Thyroid gland (tissue), 4 donors: ENCODE measurements around the gene RPA3.

Experiments used
- POLR2A ChIP-seq, 2 donors: fragments of 450-650 bp; IDR thresholded peaks; one replicate each; pipeline ENCODE4 v1.6.1; 2017; ENCODE audit warnings: antibody characterized with exemption in 2 of 2, mild to moderate bottlenecking in 2 of 2, moderate library complexity in 1 of 2
- TF ChIP-seq, protein P1 (sequence below), 6 experiments: fragments of 200-600 bp in 3 of 6; fragments of 450-650 bp in 3 of 6; sonication (generic) in 3 of 6; IDR thresholded peaks; one replicate each; pipeline ENCODE4 v1.5.1; 2016 to 2019; ENCODE audit warnings: antibody characterized with exemption in 6 of 6, mild to moderate bottlenecking in 2 of 6, inconsistent platforms in 1 of 6, moderate library complexity in 1 of 6

DNA sequence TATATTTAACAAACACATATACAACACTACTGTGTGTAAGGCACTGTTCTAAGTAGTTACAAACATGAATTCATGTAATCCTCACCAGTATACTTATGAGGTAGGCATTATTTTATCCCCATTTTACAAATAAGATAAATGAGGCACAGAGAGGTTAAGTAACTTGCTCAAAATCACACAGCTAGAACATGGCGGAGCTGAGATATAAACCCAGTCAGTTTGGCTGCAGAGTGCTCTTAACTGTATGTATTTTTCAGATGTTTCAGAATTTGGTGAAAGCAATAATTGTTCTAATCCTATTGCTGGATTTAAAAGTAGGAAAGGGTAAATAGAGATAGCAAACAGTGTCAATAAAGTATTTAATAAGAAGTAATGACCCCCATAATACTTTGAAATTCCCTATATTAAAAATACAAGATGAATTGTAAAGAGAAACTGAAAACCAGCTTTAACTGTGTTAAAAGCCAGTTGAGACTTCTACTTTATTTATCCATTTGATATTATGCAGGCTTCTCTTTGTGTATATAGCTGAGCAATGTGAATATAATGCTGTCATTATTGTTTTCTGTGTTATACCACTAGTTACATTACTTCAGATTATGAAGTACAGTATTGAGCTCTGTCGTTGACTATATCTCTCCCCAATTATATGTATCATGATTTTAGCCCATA lies 32.3 kb upstream of the RPA3 start:
- TF ChIP-seq POLR2A (IDR thresholded peaks at IDR 0.05): no peak
- TF ChIP-seq, protein P1, sequence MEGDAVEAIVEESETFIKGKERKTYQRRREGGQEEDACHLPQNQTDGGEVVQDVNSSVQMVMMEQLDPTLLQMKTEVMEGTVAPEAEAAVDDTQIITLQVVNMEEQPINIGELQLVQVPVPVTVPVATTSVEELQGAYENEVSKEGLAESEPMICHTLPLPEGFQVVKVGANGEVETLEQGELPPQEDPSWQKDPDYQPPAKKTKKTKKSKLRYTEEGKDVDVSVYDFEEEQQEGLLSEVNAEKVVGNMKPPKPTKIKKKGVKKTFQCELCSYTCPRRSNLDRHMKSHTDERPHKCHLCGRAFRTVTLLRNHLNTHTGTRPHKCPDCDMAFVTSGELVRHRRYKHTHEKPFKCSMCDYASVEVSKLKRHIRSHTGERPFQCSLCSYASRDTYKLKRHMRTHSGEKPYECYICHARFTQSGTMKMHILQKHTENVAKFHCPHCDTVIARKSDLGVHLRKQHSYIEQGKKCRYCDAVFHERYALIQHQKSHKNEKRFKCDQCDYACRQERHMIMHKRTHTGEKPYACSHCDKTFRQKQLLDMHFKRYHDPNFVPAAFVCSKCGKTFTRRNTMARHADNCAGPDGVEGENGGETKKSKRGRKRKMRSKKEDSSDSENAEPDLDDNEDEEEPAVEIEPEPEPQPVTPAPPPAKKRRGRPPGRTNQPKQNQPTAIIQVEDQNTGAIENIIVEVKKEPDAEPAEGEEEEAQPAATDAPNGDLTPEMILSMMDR (IDR thresholded peaks at IDR 0.05): no peak
